Caki2 (cell line): ENCODE data around the gene RPS10. TPM values are rescaled to one million over a fixed set of nuclear protein-coding genes. Genes with fewer than 3 reads are reported as not detected.

Source experiments
- DNase-seq: peaks from one replicate; pipeline ENCODE4 v3.0.0-alpha.2; 2015; ENCODE audit warnings: low read depth
- in situ Hi-C: cut with HindIII; loops from 2 replicates; pipeline ENCODE4 v1.10.0; 2016; ENCODE audit warnings: low sequenced_read_pairs, low pct_unique_long_range_greater_than_20kb, mixed read lengths
- total RNA-seq: library from RNA; depleted of rRNA; stranded (reverse); fragments of >200 nt; shearing (Covaris generic); gene quantifications from 2 replicates; pipeline ENCODE4 v1.2.3, GENCODE V29; 2014; ENCODE audit warnings: low replicate concordance; rRNA removed

Gene RPS10
- 2,697 and 2,797 TPM in 2 replicates for total RNA-seq

DNA sequence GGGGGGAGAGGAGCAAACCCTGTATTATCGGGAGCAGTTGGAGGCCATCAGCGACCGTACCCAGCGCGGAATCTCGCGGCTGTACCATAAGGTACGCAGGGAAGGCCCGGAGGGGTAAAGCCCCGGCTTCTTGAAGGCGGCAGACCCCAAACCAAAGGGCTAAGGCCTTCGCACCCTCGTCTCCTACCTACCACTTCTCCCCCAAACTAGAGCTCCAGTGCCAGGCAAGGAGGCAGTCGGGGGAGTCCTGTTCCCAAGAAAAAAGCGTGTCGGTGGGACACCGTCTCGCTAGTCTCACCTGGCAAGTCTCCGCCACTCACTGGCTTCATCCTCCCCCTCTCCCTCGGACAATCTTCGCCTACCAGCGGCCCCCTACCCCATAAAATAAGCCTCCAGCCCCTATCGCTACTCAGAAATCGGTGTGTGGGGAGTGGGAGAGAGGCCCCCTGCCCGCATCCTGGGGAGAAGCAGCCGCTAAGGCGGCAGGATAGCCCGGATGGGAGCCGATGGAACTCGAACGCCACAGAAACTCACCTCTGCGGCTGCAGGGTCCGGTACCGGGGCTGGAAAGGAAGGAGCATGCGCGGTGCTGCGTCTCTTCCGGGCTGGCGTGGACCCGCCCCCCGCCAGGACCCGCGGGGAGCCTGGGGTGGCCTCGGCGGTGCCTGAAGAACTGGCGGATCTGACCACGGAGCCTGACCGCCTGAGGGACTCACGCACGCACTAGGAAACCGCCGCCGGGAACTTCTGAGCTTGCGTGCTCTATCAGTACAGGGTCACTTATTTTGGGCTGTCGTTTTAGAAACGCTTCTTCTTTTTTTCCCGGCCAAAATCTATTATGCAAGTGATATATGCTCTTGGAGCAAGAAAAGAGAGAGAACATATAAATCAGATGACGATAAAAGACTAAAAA is at the start of gene RPS10:
RPS10 (minus strand) TSS at position 572 of the 913 bp plus-strand sequence. CDS start 848 bp downstream, outside the sequence.
- in situ Hi-C loops = no loop called here
- DNase-seq = peak; percentile 94

DNA sequence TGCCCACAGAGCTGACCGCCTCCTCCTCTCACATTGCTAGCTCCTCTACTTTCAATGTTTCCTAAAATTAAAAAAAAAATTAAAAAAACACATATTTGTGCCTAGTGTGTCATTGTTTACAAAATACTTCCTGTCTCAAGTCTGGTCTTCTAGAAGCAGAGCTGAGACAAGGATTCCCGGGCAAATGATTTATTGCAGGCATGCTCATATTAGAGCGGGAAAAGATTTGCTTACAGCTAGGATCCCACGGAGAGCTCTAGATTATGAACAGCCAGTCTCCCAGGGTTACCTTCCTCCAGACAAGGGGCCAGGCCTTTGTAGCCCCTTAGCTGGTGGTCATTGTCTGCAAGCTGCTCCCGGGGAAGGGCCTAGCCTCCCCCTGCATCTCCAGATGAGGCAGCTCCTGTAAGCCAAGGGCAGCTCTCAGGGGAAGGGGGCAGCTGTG is 49.4 kb upstream of the RPS10 start:
- no peak for DNase-seq
- in situ Hi-C loops = no loop called here

- DNase-seq = no peak
- in situ Hi-C loops = no loop called here
Measured at GRCh38 chr6:34474754-34475153, 48.9 kb upstream of the RPS10 start.

DNA sequence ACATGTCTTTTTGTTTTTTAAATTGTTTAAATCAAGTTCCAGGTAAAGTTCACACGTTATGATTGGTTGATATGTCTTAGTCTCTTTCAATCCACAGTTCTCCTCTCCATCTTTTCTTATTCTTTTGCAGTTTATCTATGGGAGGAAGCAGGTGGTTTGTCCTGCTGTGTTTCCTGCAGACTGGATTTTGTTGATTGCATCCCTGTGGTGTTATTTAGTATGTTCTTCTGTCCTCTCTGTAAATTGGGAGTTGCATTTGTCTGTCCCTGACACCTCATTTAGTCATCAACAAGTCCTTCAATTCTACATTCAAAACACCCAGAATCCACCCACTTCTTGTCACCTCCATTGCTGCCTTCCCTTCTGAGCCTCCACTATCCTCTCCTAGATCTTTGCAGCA is 48.1 kb upstream of the RPS10 start:
- in situ Hi-C loops = no loop called here
- DNase-seq = no peak

DNA sequence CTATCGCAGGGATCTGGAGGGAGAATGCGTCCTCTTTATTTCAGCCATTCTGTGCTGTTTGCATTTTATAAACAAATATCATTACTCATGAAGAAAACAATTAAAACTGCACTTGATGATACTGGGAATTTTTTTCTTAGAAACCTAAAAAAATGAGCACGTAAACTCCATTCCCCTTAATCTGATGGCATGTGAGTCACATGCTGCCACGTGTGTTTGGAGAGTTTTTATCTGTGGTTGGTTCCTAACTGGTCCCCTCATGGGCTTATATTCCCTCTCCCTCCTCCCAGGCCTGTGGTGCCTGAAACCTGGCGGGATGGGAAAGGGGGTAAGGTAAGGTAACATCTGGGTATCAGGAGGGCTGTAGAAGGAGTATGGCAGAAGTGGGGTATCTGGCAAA is 46.6 kb upstream of the RPS10 start:
- DNase-seq = no peak
- in situ Hi-C loops = no loop called here

GRCh38 chr6:34469499-34469898 is 43.6 kb upstream of the RPS10 start:
- in situ Hi-C loops = no loop called here
- DNase-seq = no peak

DNA sequence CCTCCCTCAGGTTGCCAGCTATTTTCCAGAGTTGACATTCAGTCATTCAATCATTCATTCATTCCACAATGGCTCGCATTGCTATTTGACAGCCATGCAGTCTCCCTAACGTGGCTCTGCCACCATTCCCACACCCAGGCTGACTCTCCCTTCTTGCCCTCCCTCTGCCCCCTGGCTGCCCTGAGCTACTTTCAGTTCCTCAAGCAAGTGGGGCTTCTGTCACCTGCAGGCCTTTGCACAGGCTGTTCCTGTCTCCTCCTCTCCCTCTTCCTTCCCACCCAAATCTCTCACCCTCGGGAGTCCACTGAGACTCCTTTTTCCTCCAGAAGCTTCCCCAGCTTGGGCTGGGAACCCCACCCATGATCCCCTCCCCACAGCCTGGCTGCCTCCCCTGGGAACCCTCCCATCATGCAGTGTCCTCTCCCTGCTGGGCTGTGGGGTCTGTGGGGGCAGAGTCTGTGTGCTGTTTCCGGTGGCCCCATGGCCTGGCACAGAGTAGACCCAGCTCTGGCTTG is 42.6 kb upstream of the RPS10 start:
- DNase-seq = no peak
- in situ Hi-C loops = no loop called here

DNA sequence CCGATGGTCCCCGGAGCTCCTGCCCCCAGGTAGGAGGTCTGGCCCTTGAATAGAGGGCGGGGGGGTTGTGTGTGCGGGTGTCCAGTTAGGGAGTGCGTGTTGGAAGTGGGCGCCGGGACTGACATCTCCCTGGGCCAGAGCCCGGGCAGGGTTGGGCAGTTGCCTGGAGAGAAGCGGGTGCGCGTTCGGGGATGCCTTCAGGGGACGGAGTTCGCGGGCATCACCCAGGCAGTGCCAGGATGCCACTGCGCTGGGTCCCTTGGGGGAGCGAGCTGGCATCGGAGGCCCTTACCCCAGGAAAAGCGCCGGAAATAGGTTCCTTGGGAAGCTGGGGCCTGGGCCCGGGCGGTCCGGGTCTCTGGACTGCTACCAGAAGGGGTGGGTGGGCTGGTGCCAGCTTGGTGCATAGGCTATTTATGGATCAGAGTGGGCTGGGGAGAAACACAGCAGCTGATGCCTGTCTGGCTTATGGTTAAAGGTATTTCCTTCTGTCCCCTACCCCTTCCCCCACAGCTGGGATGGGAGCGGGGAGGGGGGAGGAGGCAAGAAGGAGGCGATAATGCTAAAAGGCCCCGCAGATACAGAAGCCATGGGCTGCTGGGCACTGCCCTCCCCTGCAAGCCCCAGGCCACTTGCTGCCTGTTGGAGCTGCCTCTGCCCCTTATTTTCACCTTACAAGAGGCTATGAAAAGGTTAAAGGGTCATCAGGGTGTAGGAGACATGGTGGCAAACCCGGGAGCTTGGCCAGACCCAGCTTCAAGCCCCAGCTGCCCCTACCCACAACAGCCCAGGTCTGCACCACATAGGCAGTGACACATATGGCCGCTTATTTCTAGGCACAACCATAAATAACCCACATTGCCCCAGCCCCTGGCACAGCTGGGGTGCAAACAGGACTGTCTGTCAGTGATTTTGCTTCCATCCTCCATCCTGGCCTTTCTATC is 40.6 kb upstream of the RPS10 start:
- DNase-seq = no peak
- in situ Hi-C loops = no loop called here

- in situ Hi-C loops = no loop called here
- DNase-seq = no peak
Measured at GRCh38 chr6:34465531-34466241, 39.8 kb upstream of the RPS10 start, which contains the start of gene PACSIN1. PACSIN1 (plus strand) TSS chr6:34466076; CDS start chr6:34526306, 60,230 bp downstream.

DNA sequence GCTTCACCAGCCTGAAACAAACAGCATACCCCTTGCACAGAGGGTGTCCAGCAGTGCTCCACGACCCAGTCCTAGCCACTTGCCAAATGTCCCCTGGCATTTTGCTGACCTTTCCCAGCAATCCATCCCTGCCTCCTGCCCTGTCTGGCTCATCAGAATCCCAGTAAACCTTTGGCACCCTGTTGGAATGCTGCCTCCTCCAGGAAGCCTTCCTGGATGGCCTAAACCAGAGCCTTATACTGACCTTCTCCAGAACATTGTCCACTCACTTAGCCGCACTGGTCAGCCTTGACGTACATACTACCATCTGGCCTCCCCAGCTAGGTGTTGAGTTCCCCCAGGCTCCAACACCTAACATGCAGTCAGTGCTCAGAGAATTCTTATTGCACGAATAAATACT is 38.0 kb upstream of the RPS10 start:
- DNase-seq = no peak
- in situ Hi-C loops = no loop called here

DNA sequence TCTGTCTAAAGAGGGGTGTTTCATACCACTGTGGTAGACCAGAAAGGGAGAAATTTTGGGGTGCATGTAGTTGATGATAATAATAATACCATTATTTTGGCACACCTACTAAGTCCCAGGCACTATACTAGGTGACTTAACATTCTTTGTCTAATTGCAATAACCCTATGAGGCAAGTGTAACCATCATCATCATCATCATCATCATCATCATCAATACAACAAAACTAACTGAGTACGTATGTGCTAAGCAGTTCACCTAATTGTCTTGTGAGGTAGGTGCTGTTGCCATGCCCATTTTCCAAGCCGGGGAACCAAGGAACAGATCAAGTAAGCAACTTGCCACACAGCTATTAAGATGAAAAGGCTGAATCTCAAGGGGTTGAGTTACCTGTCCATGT is 37.4 kb upstream of the RPS10 start:
- in situ Hi-C loops = no loop called here
- DNase-seq = no peak

- in situ Hi-C loops = no loop called here
- DNase-seq = peak; percentile 70
Measured at GRCh38 chr6:34462551-34462971, 36.7 kb upstream of the RPS10 start.

GRCh38 chr6:34462010-34462409 is 36.1 kb upstream of the RPS10 start:
- in situ Hi-C loops = no loop called here
- DNase-seq = no peak

GRCh38 chr6:34460796-34461507 is 35.1 kb upstream of the RPS10 start:
- no peak for DNase-seq
- in situ Hi-C loops = no loop called here

GRCh38 chr6:34459899-34460593 is 34.2 kb upstream of the RPS10 start:
- in situ Hi-C loops = no loop called here
- peak; percentile 27 for DNase-seq

DNA sequence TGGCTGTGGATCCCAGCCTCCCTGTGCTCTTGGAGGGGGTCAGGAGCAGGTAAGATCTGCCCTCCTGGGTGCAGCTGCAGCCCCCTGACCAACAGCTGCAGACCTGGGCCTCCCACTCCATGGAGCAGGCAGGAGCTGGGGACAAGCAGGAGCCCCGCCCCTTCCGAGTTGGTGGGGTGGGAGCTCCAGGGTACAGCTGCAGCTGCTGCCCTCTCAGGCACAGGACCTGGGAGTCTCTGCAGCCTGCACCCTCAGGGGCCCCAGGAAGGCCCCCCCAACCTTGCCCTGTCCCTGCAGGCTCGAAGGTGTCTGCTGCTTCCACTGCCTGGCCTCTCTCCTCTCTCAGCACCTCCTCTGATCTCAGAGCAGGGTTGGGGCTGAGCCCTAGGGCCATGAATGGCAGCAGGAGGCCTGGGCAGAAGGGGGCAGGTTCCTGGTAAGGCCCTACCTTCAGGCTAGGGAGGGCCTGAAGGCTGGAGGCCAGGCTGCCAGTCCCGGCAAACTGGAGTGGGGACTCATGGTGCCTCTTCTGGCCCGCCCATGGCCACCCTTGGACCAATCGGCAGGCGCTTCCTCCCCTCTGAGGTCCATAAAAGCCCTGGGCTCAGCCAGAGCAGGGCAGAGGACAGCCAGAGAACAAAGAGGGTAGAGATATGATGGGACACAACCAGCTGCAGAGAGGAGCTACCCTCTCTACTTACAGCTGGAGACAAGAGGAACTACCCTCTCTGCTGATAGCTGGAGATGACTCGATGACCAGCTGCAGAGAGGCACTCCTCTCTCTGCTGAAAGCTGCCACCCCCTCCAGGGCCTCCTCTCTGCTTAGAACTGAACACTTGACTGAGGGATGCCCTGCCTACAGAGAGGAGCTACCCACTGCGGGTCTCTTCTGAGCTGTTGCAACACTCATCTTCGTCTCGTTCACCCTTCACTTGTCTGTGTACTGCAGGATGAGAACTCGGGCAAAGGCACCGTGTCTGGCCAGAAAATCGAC is 32.2 kb upstream of the RPS10 start:
- no peak for DNase-seq
- in situ Hi-C loops = no loop called here
